SK-N-SH (cell line): Measurements from ENCODE around the gene CYB561D2. TPM values are rescaled to one million over a fixed set of nuclear protein-coding genes. Genes with fewer than 3 reads are reported as not detected.

Experiments used
- CTCF ChIA-PET: fragments of 300-600, 350-600 bp; formaldehyde crosslinking; extraction: SDS; loops from one replicate; lab custom pipeline; 2021; lab: Yijun Ruan, JAX
- POLR2A ChIA-PET: fragments of 350-600 bp; sonication (Branson Sonifier 250); formaldehyde crosslinking; extraction: SDS; loops from one replicate; lab custom pipeline; 2020; ENCODE audit warnings: antibody characterized with exemption, inconsistent platforms; lab: Yijun Ruan, JAX
- DNase-seq: peaks from one replicate; pipeline ENCODE4 v3.0.0; 2012
- H2AFZ ChIP-seq: fragments of 200-600 bp; sonication (generic); 2 replicates; pipeline ENCODE4 v1.8.1; 2016; ENCODE audit warnings: antibody characterized with exemption, mild to moderate bottlenecking, low read depth
- H3F3A ChIP-seq: fragments of 200-600 bp; sonication (generic); replicated peaks from 2 replicates; pipeline ENCODE3; 2016; ENCODE audit warnings: antibody characterized with exemption, mild to moderate bottlenecking; ENCODE audit not compliant: insufficient read depth
- H3K27ac ChIP-seq, 2 experiments: fragments of 200-500 bp in 1 of 2; fragments of 200-600 bp in 1 of 2; sonication (Bioruptor generic) in 1 of 2; sonication (generic), shearing (Covaris generic) in 1 of 2; 2 replicates each; pipeline versions ENCODE4 v1.5.1 to v1.6.1; 2014 to 2016; ENCODE audit warnings: low read depth in 2 of 2, inconsistent platforms in 1 of 2, low read length in 1 of 2, mild to moderate bottlenecking in 1 of 2, mixed read lengths in 1 of 2
- H3K27me3 ChIP-seq: fragments of 200-600 bp; sonication (generic), shearing (Covaris generic); 2 replicates; pipeline ENCODE4 v1.6.1; 2016; ENCODE audit warnings: mixed run types; ENCODE audit not compliant: insufficient read depth
- H3K36me3 ChIP-seq, 2 experiments: fragments of 200-500 bp in 1 of 2; fragments of 200-600 bp in 1 of 2; sonication (Bioruptor generic) in 1 of 2; sonication (generic) in 1 of 2; replicated peaks in 1 of 2; 2 replicates each; pipeline versions ENCODE3 to v1.5.1; 2014 to 2016; ENCODE audit warnings: low read length in 1 of 2, mild to moderate bottlenecking in 1 of 2; ENCODE audit not compliant: insufficient read depth in 2 of 2, control insufficient read depth in 1 of 2
- H3K4me1 ChIP-seq, 2 experiments: fragments of 200-500 bp in 1 of 2; fragments of 200-600 bp in 1 of 2; sonication (Bioruptor generic) in 1 of 2; sonication (generic), shearing (Covaris generic) in 1 of 2; 2 replicates each; pipeline versions ENCODE4 v1.5.1 to v1.6.1; 2014 to 2016; ENCODE audit warnings: low read depth in 1 of 2, low read length in 1 of 2, mixed run types in 1 of 2; ENCODE audit not compliant: insufficient read depth in 2 of 2, control insufficient read depth in 1 of 2
- H3K4me2 ChIP-seq: fragments of 200-600 bp; sonication (generic), shearing (Covaris generic); 2 replicates; pipeline ENCODE4 v1.6.1; 2017; ENCODE audit warnings: mixed run types
- H3K4me3 ChIP-seq, 2 experiments: fragments of 200-500 bp in 1 of 2; fragments of 200-600 bp in 1 of 2; sonication (Bioruptor generic) in 1 of 2; sonication (generic), shearing (Covaris generic) in 1 of 2; 2 replicates each; pipeline versions ENCODE4 v1.5.1 to v1.8.1; 2014 to 2016; ENCODE audit warnings: low read depth in 2 of 2, inconsistent platforms in 1 of 2, low read length in 1 of 2, mild to moderate bottlenecking in 1 of 2, mixed read lengths in 1 of 2, moderate library complexity in 1 of 2
- H3K79me2 ChIP-seq: fragments of 200-600 bp; sonication (generic); 2 replicates; pipeline ENCODE4 v1.8.1; 2017; ENCODE audit warnings: mild to moderate bottlenecking; ENCODE audit not compliant: insufficient read depth
- H3K9ac ChIP-seq: fragments of 200-600 bp; sonication (generic); 2 replicates; pipeline ENCODE4 v1.6.1; 2017; ENCODE audit warnings: mixed run types
- H3K9me2 ChIP-seq: fragments of 200-600 bp; sonication (generic); 2 replicates; pipeline ENCODE4 v1.6.1; 2017; ENCODE audit warnings: mixed run types
- H3K9me3 ChIP-seq: fragments of 200-600 bp; sonication (generic); 2 replicates; pipeline ENCODE4 v1.6.1; 2017; ENCODE audit warnings: mixed run types, mild to moderate bottlenecking, moderate library complexity
- H4K20me1 ChIP-seq: fragments of 200-600 bp; sonication (generic); 2 replicates; pipeline ENCODE4 v1.6.1; 2017; ENCODE audit warnings: mild to moderate bottlenecking, mixed run types; ENCODE audit not compliant: insufficient read depth
- CHD2 ChIP-seq: fragments of 150-350 bp; IDR thresholded peaks from 2 replicates; pipeline ENCODE4 v1.6.1; 2018; ENCODE audit warnings: low read length; ENCODE audit not compliant: partially characterized antibody
- EZH2phosphoT487 ChIP-seq: fragments of 200-600 bp; sonication (generic); IDR thresholded peaks from 2 replicates; pipeline ENCODE4 v1.6.1; 2017; ENCODE audit warnings: low read depth, mixed run types, mild to moderate bottlenecking, antibody characterized with exemption, moderate library complexity, borderline replicate concordance
- FOXJ3 ChIP-seq: sonication (generic); formaldehyde crosslinking; IDR thresholded peaks from 2 replicates; pipeline ENCODE4 v1.5.1; 2020; ENCODE audit warnings: mild to moderate bottlenecking, missing genetic modification reagents
- GABPA ChIP-seq: IDR thresholded peaks from 2 replicates; pipeline ENCODE4 v1.4.0; 2012; ENCODE audit warnings: low read depth, mild to moderate bottlenecking
- GATA2 ChIP-seq: sonication (generic); formaldehyde crosslinking; IDR thresholded peaks from 2 replicates; pipeline ENCODE4 v1.5.0; 2020; ENCODE audit warnings: mild to moderate bottlenecking, missing genetic modification reagents
- JUND ChIP-seq: IDR thresholded peaks from 2 replicates; pipeline ENCODE4 v1.4.0; 2012
- MAX ChIP-seq: IDR thresholded peaks from 2 replicates; pipeline ENCODE4 v1.4.0; 2012; ENCODE audit warnings: low read depth
- MEF2A ChIP-seq: IDR thresholded peaks from 2 replicates; pipeline ENCODE4 v1.4.0; 2012; ENCODE audit warnings: low read depth, borderline replicate concordance
- NRF1 ChIP-seq: IDR thresholded peaks from 2 replicates; pipeline ENCODE4 v1.6.1; 2012; ENCODE audit warnings: low read depth, mild to moderate bottlenecking, low read length
- RFX5 ChIP-seq: IDR thresholded peaks from 2 replicates; pipeline ENCODE4 v1.6.1; 2012; ENCODE audit warnings: mild to moderate bottlenecking, improper control_type of control experiment, low read length
- RXRA ChIP-seq: IDR thresholded peaks from 2 replicates; pipeline ENCODE4 v1.4.0; 2012; ENCODE audit warnings: low read depth, mild to moderate bottlenecking, borderline replicate concordance
- TAF1 ChIP-seq: IDR thresholded peaks from 2 replicates; pipeline ENCODE4 v1.6.1; 2012; ENCODE audit warnings: low read depth, mild to moderate bottlenecking, low read length, moderate library complexity, borderline replicate concordance
- TCF12 ChIP-seq: IDR thresholded peaks from 2 replicates; pipeline ENCODE4 v1.4.0; 2012
- USF1 ChIP-seq: IDR thresholded peaks from 2 replicates; pipeline ENCODE4 v1.4.0; 2012; ENCODE audit warnings: low read depth, borderline replicate concordance
- USF2 ChIP-seq: fragments of 150-350 bp; IDR thresholded peaks from 2 replicates; pipeline ENCODE4 v1.6.1; 2017; ENCODE audit warnings: antibody characterized with exemption, low read length, low read depth, borderline replicate concordance
- YY1 ChIP-seq: IDR thresholded peaks from 2 replicates; pipeline ENCODE4 v1.4.0; 2012; ENCODE audit warnings: low read depth, mild to moderate bottlenecking
- ZBTB33 ChIP-seq: IDR thresholded peaks from 2 replicates; pipeline ENCODE4 v1.4.0; 2012; ENCODE audit warnings: low read depth, borderline replicate concordance
- WGBS: methylation state at CpG from one replicate; pipeline ENCODE4 v1.1.6; 2017; ENCODE audit warnings: low lambda C conversion rate; 5-methylcytosine and 5-hydroxymethylcytosine counted together
- polyA plus RNA-seq, 3 experiments: library from polyadenylated mRNA; depleted of rRNA; stranded (reverse); fragments of >200 nt; gene quantifications; 2 replicates each; pipeline ENCODE4 v1.2.3, GENCODE V29; 2012
- TF ChIP-seq, protein P1 (sequence below): fragments of 150-350 bp; IDR thresholded peaks from 2 replicates; pipeline ENCODE4 v1.6.1; 2016; ENCODE audit warnings: mild to moderate bottlenecking, low read depth, low read length
- TF ChIP-seq, protein P2 (sequence below): IDR thresholded peaks from 2 replicates; pipeline ENCODE4; 2012
- TF ChIP-seq, protein P3 (sequence below): fragments of 200-600 bp; sonication (generic); IDR thresholded peaks from 2 replicates; pipeline ENCODE4 v1.6.1; 2017; ENCODE audit warnings: antibody characterized with exemption, mild to moderate bottlenecking, moderate library complexity

CYB561D2 gene
- polyA plus RNA-seq, 1 of the 3 experiments (the other 2 are of a cell fraction) = 40.7 TPM

- Histone ChIP-seq H3K9me2 (no peaks in the 10 kb centered on the region), H3K9ac (no peak overlapping the region), H3K27ac (peak overlapping the region in 1 of 2 experiments; percentile 100; a peak in 2 of 4 replicates), H3K4me3 (peak overlapping the region in 1 of 2 experiments; percentile 7; a peak in 1 of 4 replicates), H4K20me1 (no peaks in the 10 kb centered on the region), H3K36me3 (no peaks in the 10 kb centered on the region), H3K9me3 (no peaks in the 10 kb centered on the region), H2AFZ (no peak overlapping the region), H3F3A (no peaks in the 10 kb centered on the region), H3K79me2 (no peaks in the 10 kb centered on the region), H3K4me2 (no peak overlapping the region), H3K27me3 (no peaks in the 10 kb centered on the region), H3K4me1 (peaks cover 0 to 94% of the 10 kb centered on the region in 2 experiments; a peak in 2 of 4 replicates)
- WGBS = 71% methylated on average over 8 of the region's 22 CpGs
- POLR2A ChIA-PET = no interaction called here
- peak; percentile 63 for DNase-seq
- CTCF ChIA-PET = interaction anchor here (0.9 to 3.7 kb wide), 9 partner anchors 10 to 175 kb away, joined by 3 to 24 read pairs (median 4); no protein-coding TSS in a partner anchor
- TF ChIP-seq USF1 (no peak), EZH2phosphoT487 (no peak), ZBTB33 (no peak), MEF2A (no peak), NRF1 (no peak), GATA2 (no peak), YY1 (no peak), USF2 (no peak), RXRA (no peak), TAF1 (no peak), GABPA (no peak), CHD2 (no peak), TCF12 (no peak), FOXJ3 (CRISPR knock-in tag) (no peak), JUND (no peak), MAX (no peak), RFX5 (no peak)
- TF ChIP-seq, protein P1, sequence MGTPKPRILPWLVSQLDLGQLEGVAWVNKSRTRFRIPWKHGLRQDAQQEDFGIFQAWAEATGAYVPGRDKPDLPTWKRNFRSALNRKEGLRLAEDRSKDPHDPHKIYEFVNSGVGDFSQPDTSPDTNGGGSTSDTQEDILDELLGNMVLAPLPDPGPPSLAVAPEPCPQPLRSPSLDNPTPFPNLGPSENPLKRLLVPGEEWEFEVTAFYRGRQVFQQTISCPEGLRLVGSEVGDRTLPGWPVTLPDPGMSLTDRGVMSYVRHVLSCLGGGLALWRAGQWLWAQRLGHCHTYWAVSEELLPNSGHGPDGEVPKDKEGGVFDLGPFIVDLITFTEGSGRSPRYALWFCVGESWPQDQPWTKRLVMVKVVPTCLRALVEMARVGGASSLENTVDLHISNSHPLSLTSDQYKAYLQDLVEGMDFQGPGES = no peak
- TF ChIP-seq, protein P2, sequence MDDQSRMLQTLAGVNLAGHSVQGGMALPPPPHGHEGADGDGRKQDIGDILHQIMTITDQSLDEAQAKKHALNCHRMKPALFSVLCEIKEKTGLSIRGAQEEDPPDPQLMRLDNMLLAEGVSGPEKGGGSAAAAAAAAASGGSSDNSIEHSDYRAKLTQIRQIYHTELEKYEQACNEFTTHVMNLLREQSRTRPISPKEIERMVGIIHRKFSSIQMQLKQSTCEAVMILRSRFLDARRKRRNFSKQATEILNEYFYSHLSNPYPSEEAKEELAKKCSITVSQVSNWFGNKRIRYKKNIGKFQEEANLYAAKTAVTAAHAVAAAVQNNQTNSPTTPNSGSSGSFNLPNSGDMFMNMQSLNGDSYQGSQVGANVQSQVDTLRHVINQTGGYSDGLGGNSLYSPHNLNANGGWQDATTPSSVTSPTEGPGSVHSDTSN = no peak
- TF ChIP-seq, protein P3, sequence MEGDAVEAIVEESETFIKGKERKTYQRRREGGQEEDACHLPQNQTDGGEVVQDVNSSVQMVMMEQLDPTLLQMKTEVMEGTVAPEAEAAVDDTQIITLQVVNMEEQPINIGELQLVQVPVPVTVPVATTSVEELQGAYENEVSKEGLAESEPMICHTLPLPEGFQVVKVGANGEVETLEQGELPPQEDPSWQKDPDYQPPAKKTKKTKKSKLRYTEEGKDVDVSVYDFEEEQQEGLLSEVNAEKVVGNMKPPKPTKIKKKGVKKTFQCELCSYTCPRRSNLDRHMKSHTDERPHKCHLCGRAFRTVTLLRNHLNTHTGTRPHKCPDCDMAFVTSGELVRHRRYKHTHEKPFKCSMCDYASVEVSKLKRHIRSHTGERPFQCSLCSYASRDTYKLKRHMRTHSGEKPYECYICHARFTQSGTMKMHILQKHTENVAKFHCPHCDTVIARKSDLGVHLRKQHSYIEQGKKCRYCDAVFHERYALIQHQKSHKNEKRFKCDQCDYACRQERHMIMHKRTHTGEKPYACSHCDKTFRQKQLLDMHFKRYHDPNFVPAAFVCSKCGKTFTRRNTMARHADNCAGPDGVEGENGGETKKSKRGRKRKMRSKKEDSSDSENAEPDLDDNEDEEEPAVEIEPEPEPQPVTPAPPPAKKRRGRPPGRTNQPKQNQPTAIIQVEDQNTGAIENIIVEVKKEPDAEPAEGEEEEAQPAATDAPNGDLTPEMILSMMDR = no peak
Measured at GRCh38 chr3:50374363-50375257, 23.9 kb downstream of the CYB561D2 start.
